H1 (cell line): Measurements from ENCODE around the gene DNAI2. TPM values are rescaled to one million over a fixed set of nuclear protein-coding genes. Genes with fewer than 3 reads are reported as not detected.

Experiments used
- CTCF ChIA-PET: fragments of 300-600 bp; sonication (Branson Sonifier 250); formaldehyde crosslinking; loops from one replicate; lab custom pipeline; 2021; ENCODE audit not compliant: partially characterized antibody; lab: Charles Lee
- POLR2A ChIA-PET: fragments of 300-600 bp; sonication (Branson Sonifier 250); formaldehyde crosslinking; loops from one replicate; lab custom pipeline; 2021; ENCODE audit warnings: inconsistent platforms; ENCODE audit not compliant: partially characterized antibody; lab: Charles Lee
- DNase-seq, 2 experiments: peaks; one replicate each; pipeline versions ENCODE4 v3.0.0 to v3.0.0-alpha.2; 2010 to 2022; ENCODE audit warnings: low spot score in 2 of 2, low read depth in 1 of 2, mixed read lengths in 1 of 2
- FAIRE-seq: peaks from 2 replicates; lab custom pipeline; 2011; peaks lifted over from hg19 to GRCh38; lab: Jason Lieb, UNC
- H2AFZ ChIP-seq: 2 replicates; pipeline ENCODE4 v1.8.1; 2012; ENCODE audit warnings: low read length, inconsistent platforms
- H2AK5ac ChIP-seq: 2 replicates; pipeline ENCODE4 v1.6.1; 2013; ENCODE audit warnings: low read depth, low read length
- H2BK120ac ChIP-seq: replicated peaks from 2 replicates; pipeline ENCODE3; 2013; ENCODE audit warnings: low read depth, low read length, inconsistent platforms
- H2BK12ac ChIP-seq: 2 replicates; pipeline ENCODE4 v1.6.1; 2013; ENCODE audit warnings: low read depth, low read length
- H2BK15ac ChIP-seq: 2 replicates; pipeline ENCODE4 v1.6.1; 2013; ENCODE audit warnings: low read length
- H2BK20ac ChIP-seq: 2 replicates; pipeline ENCODE4 v1.6.1; 2013; ENCODE audit warnings: low read length
- H2BK5ac ChIP-seq: 2 replicates; pipeline ENCODE4 v1.6.1; 2013; ENCODE audit warnings: low read depth, low read length
- H3K14ac ChIP-seq: 2 replicates; pipeline ENCODE4 v1.6.1; 2013; ENCODE audit warnings: inconsistent platforms; ENCODE audit not compliant: insufficient read length
- H3K18ac ChIP-seq: 2 replicates; pipeline ENCODE4 v1.6.1; 2013; ENCODE audit warnings: low read length; ENCODE audit errors: extremely low read depth
- H3K23ac ChIP-seq: 2 replicates; pipeline ENCODE4 v1.6.1; 2013; ENCODE audit warnings: inconsistent platforms; ENCODE audit not compliant: insufficient read length
- H3K23me2 ChIP-seq: 2 replicates; pipeline ENCODE4 v1.6.1; 2013; ENCODE audit warnings: low read depth, low read length
- H3K27ac ChIP-seq: 2 replicates; pipeline ENCODE4 v1.6.1; 2011; ENCODE audit warnings: low read depth, low read length, inconsistent platforms
- H3K27me3 ChIP-seq, 4 experiments: replicated peaks in 1 of 4; 1 replicate in 1 of 4; 2 replicates in 3 of 4; pipeline versions ENCODE4 v1.6.1 to v1.8.1; 2011 to 2013; ENCODE audit warnings: low read length in 3 of 4, mild to moderate bottlenecking in 3 of 4, inconsistent platforms in 2 of 4, mixed read lengths in 2 of 4, moderate library complexity in 1 of 4; ENCODE audit not compliant: control insufficient read depth in 3 of 4, insufficient read depth in 3 of 4; ENCODE audit errors: extremely low read depth in 1 of 4
- H3K36me3 ChIP-seq, 4 experiments: 2 replicates each; pipeline versions ENCODE4 v1.6.1 to v1.8.1; 2011 to 2013; ENCODE audit warnings: mild to moderate bottlenecking in 4 of 4, low read length in 3 of 4, moderate library complexity in 2 of 4, control low read depth in 1 of 4, inconsistent platforms in 1 of 4; ENCODE audit not compliant: insufficient read depth in 4 of 4, control insufficient read depth in 2 of 4
- H3K4ac ChIP-seq: replicated peaks from 2 replicates; pipeline ENCODE3; 2013; ENCODE audit warnings: low read length, low read depth, mixed read lengths, inconsistent platforms; ENCODE audit not compliant: insufficient read length
- H3K4me1 ChIP-seq, 4 experiments: replicated peaks in 1 of 4; 1 replicate in 1 of 4; 2 replicates in 3 of 4; pipeline versions ENCODE4 v1.6.1 to v1.8.1; 2011 to 2013; ENCODE audit warnings: low read length in 3 of 4, inconsistent platforms in 2 of 4, mixed read lengths in 1 of 4; ENCODE audit not compliant: insufficient read depth in 4 of 4, control insufficient read depth in 3 of 4
- H3K4me2 ChIP-seq, 2 experiments: 2 replicates each; pipeline versions ENCODE4 v1.6.1 to v1.8.1; 2011 to 2013; ENCODE audit warnings: low read depth in 2 of 2, low read length in 2 of 2, control low read depth in 1 of 2, inconsistent platforms in 1 of 2, mild to moderate bottlenecking in 1 of 2; ENCODE audit not compliant: insufficient read depth in 1 of 2
- H3K4me3 ChIP-seq, 4 experiments: fragments of 200-600, 300-600 bp in 1 of 4; sonication (generic), shearing (Covaris generic), sonication (Bioruptor Twin) in 1 of 4; 2 replicates each; pipeline versions ENCODE4 v1.5.1 to v1.8.1; 2011 to 2016; ENCODE audit warnings: low read length in 4 of 4, low read depth in 3 of 4, control low read depth in 2 of 4, inconsistent platforms in 2 of 4, mild to moderate bottlenecking in 2 of 4, mixed read lengths in 1 of 4, moderate library complexity in 1 of 4; ENCODE audit not compliant: insufficient read depth in 2 of 4; ENCODE audit errors: extremely low read depth in 1 of 4
- H3K56ac ChIP-seq: replicated peaks from 2 replicates; pipeline ENCODE3; 2013; ENCODE audit warnings: low read depth, mild to moderate bottlenecking, mixed read lengths, low read length, inconsistent platforms; ENCODE audit not compliant: insufficient read length
- H3K79me1 ChIP-seq: 2 replicates; pipeline ENCODE4 v1.6.1; 2013; ENCODE audit warnings: low read depth, low read length, control low read depth
- H3K79me2 ChIP-seq, 2 experiments: 2 replicates each; pipeline versions ENCODE4 v1.6.1 to v1.8.1; 2012 to 2013; ENCODE audit warnings: low read length in 2 of 2, mild to moderate bottlenecking in 2 of 2, inconsistent platforms in 1 of 2; ENCODE audit not compliant: insufficient read depth in 2 of 2, control insufficient read depth in 1 of 2
- H3K9ac ChIP-seq, 4 experiments: replicated peaks in 1 of 4; 1 replicate in 1 of 4; 2 replicates in 3 of 4; pipeline versions ENCODE4 v1.6.1 to v1.8.1; 2011 to 2013; ENCODE audit warnings: low read depth in 3 of 4, low read length in 3 of 4, control low read depth in 2 of 4, mild to moderate bottlenecking in 2 of 4, moderate library complexity in 2 of 4, inconsistent platforms in 1 of 4; ENCODE audit errors: extremely low read depth in 1 of 4
- H3K9me3 ChIP-seq, 2 experiments: 2 replicates each; pipeline versions ENCODE4 v1.6.1 to v1.8.1; 2012 to 2013; ENCODE audit warnings: mild to moderate bottlenecking in 2 of 2, moderate library complexity in 2 of 2, control low read depth in 1 of 2, inconsistent platforms in 1 of 2, low read depth in 1 of 2, low read length in 1 of 2, mixed read lengths in 1 of 2; ENCODE audit not compliant: insufficient read depth in 2 of 2
- H4K20me1 ChIP-seq, 2 experiments: replicated peaks in 1 of 2; 2 replicates each; pipeline versions ENCODE3 to v1.8.1; 2011 to 2013; ENCODE audit warnings: inconsistent platforms in 2 of 2, low read length in 2 of 2, mild to moderate bottlenecking in 1 of 2; ENCODE audit not compliant: insufficient read depth in 2 of 2, control insufficient read depth in 1 of 2
- H4K5ac ChIP-seq: 2 replicates; pipeline ENCODE4 v1.6.1; 2013; ENCODE audit warnings: low read length, low read depth, mixed read lengths, inconsistent platforms; ENCODE audit not compliant: insufficient read length
- H4K8ac ChIP-seq: 2 replicates; pipeline ENCODE4 v1.8.0; 2013; ENCODE audit warnings: mild to moderate bottlenecking, moderate library complexity, low read length, inconsistent platforms; ENCODE audit not compliant: insufficient read depth; ENCODE audit errors: extremely low read depth
- H4K91ac ChIP-seq: replicated peaks from 2 replicates; pipeline ENCODE3; 2013; ENCODE audit warnings: low read length, mixed read lengths, inconsistent platforms; ENCODE audit not compliant: insufficient read length
- BRCA1 ChIP-seq: IDR thresholded peaks from 2 replicates; pipeline ENCODE4 v1.6.1; 2012; ENCODE audit warnings: low read depth, low read length, improper control_type of control experiment
- CBX5 ChIP-seq: fragments of 300-800, 300-1000 bp; sonication (generic); IDR thresholded peaks from 2 replicates; pipeline ENCODE4 v1.7.1; 2016; ENCODE audit warnings: antibody characterized with exemption, low read length, low read depth
- EGR1 ChIP-seq: IDR thresholded peaks from 2 replicates; pipeline ENCODE4 v1.6.1; 2011; ENCODE audit warnings: low read depth, low read length, borderline replicate concordance
- HDAC6 ChIP-seq: IDR thresholded peaks from one replicate; pipeline ENCODE4 v1.7.1; 2012; ENCODE audit warnings: low read depth, mild to moderate bottlenecking, inconsistent platforms, low read length, moderate library complexity
- JUN ChIP-seq: IDR thresholded peaks from 2 replicates; pipeline ENCODE4 v1.6.1; 2011; ENCODE audit warnings: low read depth, mild to moderate bottlenecking, improper control_type of control experiment, low read length
- KDM4A ChIP-seq: IDR thresholded peaks from one replicate; pipeline ENCODE4 v1.7.1; 2012; ENCODE audit warnings: low read depth, mild to moderate bottlenecking, moderate library complexity, low read length, inconsistent platforms; ENCODE audit not compliant: severe bottlenecking
- KDM5A ChIP-seq: fragments of 200-600 bp; IDR thresholded peaks from 2 replicates; pipeline ENCODE4 v1.7.1; 2012; ENCODE audit warnings: mild to moderate bottlenecking, low read length, inconsistent platforms, mixed read lengths
- MAFK ChIP-seq: IDR thresholded peaks from 2 replicates; pipeline ENCODE4 v1.6.1; 2012; ENCODE audit warnings: low read depth, mild to moderate bottlenecking, improper control_type of control experiment, low read length
- SIRT6 ChIP-seq: IDR thresholded peaks from one replicate; pipeline ENCODE4 v1.7.1; 2012; ENCODE audit warnings: low read length, inconsistent platforms
- WGBS, 2 experiments: shearing (Covaris generic) in 1 of 2; methylation state at CpG; one replicate each; pipeline versions ENCODE4 v1.1.6 to v1.1.7; 2013 to 2015; ENCODE audit warnings: low lambda C conversion rate in 2 of 2, mixed read lengths in 2 of 2, inconsistent platforms in 1 of 2, low coverage in 1 of 2, missing lambda C conversion rate in 1 of 2; ENCODE audit not compliant: insufficient replicate concordance in 2 of 2, insufficient coverage in 1 of 2, insufficient read length in 1 of 2; ENCODE audit errors: extremely low coverage in 1 of 2, missing lambda C conversion rate in 1 of 2; 5-methylcytosine and 5-hydroxymethylcytosine counted together
- polyA plus RNA-seq, 7 experiments: library from polyadenylated mRNA; depleted of rRNA in 3 of 7; stranded (reverse) in 5 of 7; unstranded in 2 of 7; fragments of >200 nt in 5 of 7; fragments of 200-250 nt in 2 of 7; gene quantifications; 1 replicate in 5 of 7; 2 replicates in 1 of 7; 4 replicates in 1 of 7; pipeline versions ENCODE4 v1.2.1 to v1.2.3, GENCODE V29; 2011 to 2013; ENCODE audit warnings: missing spikeins in 2 of 7, mixed read lengths in 2 of 7
- total RNA-seq: library from RNA; stranded (reverse); fragmentation: NEBNext Ultra II Directional; extraction: Animal tissue kit (Norgen Biotek cat#: 25700); gene quantifications from 2 replicates; pipeline ENCODE4 v1.2.1, GENCODE V29; 2021
- TF ChIP-seq, protein P1 (sequence below), 3 experiments: IDR thresholded peaks; 1 replicate in 2 of 3; 2 replicates in 1 of 3; pipeline versions ENCODE4 v1.5.1 to v1.6.1; 2011; ENCODE audit warnings: low read length in 3 of 3, mild to moderate bottlenecking in 3 of 3, inconsistent platforms in 2 of 3, low read depth in 1 of 3, moderate library complexity in 1 of 3; ENCODE audit not compliant: insufficient read depth in 1 of 3; ENCODE audit errors: control extremely low read depth in 1 of 3

Gene DNAI2
- total and polyA plus RNA-seq, 2 of the 8 experiments (the other 6 are each of a cell fraction or from before 2014, with no cell fraction given), result 0.08 to 0.15 TPM

DNA sequence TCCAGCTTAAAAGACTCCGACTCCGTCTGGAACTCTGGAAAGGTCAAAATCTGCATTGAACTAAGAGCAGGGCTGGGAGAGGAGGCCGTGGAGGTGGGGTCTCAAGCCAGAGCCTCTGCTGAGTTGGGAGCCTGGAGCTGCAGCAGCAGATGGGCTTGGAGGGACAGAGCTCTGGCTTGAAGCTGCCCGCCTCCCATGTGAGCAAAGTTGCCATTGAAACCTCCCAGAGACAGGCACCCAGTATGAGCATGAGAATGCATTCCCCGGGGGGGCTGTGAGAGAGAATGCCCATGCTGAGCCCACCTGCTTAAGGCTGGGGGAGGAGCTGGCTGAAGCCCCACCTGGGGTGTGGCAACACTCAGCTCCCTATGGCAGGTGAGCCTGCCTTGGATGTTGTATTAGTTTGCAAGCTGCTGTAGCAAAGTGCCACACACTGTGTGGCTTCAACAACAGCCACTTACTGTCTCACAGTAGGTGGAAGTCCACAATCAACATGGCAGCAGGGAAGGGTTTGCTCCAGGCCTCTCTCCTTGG lies 61.6 kb downstream of the DNAI2 start:
- Histone ChIP-seq H3K4me3 (no peak overlapping the region), H3K9ac (no peak overlapping the region), H3K79me1 (no peaks in the 10 kb centered on the region), H2AK5ac (no peak overlapping the region), H4K5ac (no peak overlapping the region), H3K27ac (no peak overlapping the region), H2BK20ac (no peak overlapping the region), H2BK120ac (no peak overlapping the region), H3K14ac (no peak overlapping the region), H2BK15ac (no peak overlapping the region), H4K8ac (no peak overlapping the region), H3K9me3 (peaks cover 7 to 13% of the 10 kb centered on the region in 2 experiments; a peak in 2 of 4 replicates), H3K4me2 (no peak overlapping the region; a peak in 1 of 4 replicates), H3K23ac (no peak overlapping the region), H3K79me2 (no peaks in the 10 kb centered on the region), H3K4me1 (peaks cover 0 to 9% (median 3%) of the 10 kb centered on the region in 4 experiments; a peak in 4 of 7 replicates), H2BK5ac (no peak overlapping the region), H3K18ac (no peak overlapping the region; the same call in 1 of the 2 replicates), H4K91ac (no peak overlapping the region), H3K23me2 (no peaks in the 10 kb centered on the region), H4K20me1 (no peaks in the 10 kb centered on the region), H2AFZ (no peak overlapping the region), H2BK12ac (0 out of 2 replicates have a peak overlapping the region, but pooled peaks have one; percentile 9), H3K4ac (no peak overlapping the region), H3K56ac (no peak overlapping the region), H3K36me3 (no peaks in the 10 kb centered on the region), H3K27me3 (no peaks in the 10 kb centered on the region; a peak in 1 of 7 replicates)
- no peak for TF ChIP-seq JUN
- TF ChIP-seq SIRT6, result no peak
- TF ChIP-seq CBX5, result no peak
- no peak for TF ChIP-seq EGR1
- no peak for TF ChIP-seq BRCA1
- no peak for TF ChIP-seq KDM5A
- TF ChIP-seq HDAC6, result no peak
- no peak for TF ChIP-seq KDM4A
- TF ChIP-seq, protein P1, sequence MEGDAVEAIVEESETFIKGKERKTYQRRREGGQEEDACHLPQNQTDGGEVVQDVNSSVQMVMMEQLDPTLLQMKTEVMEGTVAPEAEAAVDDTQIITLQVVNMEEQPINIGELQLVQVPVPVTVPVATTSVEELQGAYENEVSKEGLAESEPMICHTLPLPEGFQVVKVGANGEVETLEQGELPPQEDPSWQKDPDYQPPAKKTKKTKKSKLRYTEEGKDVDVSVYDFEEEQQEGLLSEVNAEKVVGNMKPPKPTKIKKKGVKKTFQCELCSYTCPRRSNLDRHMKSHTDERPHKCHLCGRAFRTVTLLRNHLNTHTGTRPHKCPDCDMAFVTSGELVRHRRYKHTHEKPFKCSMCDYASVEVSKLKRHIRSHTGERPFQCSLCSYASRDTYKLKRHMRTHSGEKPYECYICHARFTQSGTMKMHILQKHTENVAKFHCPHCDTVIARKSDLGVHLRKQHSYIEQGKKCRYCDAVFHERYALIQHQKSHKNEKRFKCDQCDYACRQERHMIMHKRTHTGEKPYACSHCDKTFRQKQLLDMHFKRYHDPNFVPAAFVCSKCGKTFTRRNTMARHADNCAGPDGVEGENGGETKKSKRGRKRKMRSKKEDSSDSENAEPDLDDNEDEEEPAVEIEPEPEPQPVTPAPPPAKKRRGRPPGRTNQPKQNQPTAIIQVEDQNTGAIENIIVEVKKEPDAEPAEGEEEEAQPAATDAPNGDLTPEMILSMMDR (IDR thresholded peaks at IDR 0.05; ENCODE audit: control extremely low read depth in 1 of 3, insufficient read depth in 1 of 3, low read depth in 1 of 3, low read length in 3 of 3), result no peak
- no peak for TF ChIP-seq MAFK
- DNase-seq (no peak), FAIRE-seq (no peak)
- POLR2A ChIA-PET, result no interaction called here
- CTCF ChIA-PET, result interaction anchor here (0.7 to 7.3 kb wide), 13 partner anchors 9 to 85 kb away, joined by 3 to 55 read pairs (median 4); no protein-coding TSS in a partner anchor
- 89% methylated on average over 5 of the region's 5 CpGs; no CpG with 5 or more reads in 1 of the 2 experiments for WGBS, 2 experiments
